ENCODE measurements around the gene LPCAT4.

Gene LPCAT4

DNA sequence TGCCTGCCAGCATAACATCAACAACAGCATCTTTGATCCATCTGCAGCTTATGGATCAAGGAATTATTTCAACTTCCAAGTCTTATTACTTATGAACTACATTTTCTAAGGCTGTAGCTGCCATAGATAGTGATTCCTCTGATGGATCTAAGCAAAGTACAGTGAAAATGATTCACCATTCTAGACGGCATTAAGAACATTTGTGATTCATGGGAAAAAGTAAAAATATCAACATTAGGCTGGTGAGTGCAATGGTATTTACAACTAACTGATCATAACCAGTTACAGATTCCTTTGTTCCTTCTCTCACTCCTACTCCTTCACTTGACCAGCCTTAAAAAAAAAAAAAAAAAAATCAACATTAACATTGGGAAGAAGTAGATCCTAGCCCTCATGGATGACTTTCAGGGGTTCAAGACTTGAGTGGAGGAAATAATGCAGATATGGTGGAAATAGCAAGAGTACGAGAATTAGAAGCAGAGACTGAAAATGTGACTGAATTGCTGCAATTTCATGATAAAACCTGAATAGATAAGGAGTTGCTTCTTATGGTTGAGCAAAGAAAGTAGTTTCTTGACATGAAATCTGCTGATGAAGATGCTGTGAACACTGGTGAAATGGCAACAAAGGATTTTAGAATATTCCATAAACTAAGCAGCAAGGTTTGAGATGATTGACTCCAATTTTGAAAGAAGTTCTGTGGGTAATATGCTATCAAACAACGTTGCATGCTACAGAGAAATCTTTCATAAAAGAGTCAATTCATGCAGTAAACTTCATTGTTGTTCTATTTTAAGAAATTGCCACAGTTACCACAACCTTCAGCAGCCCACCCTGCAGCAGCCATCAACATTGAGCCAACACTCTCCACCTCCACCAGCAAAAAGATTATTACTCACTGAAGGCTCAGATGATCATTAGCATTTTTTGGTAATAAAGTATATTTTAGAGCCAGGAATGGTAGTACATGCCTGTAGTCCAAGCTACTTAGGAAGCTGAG, 52.2 kb downstream of the LPCAT4 start:
- ChIA-PET POLR2A (ENCODE audit: low non-redundant PET) (no interaction called here), CTCF (interaction anchor here (0.7 to 1.0 kb wide), 3 partner anchors 14 to 58 kb away, joined by 4 to 6 read pairs (median 4); no protein-coding TSS in a partner anchor)
- no peak for DNase-seq (ENCODE audit: low spot score)
- TF ChIP-seq, protein P1, sequence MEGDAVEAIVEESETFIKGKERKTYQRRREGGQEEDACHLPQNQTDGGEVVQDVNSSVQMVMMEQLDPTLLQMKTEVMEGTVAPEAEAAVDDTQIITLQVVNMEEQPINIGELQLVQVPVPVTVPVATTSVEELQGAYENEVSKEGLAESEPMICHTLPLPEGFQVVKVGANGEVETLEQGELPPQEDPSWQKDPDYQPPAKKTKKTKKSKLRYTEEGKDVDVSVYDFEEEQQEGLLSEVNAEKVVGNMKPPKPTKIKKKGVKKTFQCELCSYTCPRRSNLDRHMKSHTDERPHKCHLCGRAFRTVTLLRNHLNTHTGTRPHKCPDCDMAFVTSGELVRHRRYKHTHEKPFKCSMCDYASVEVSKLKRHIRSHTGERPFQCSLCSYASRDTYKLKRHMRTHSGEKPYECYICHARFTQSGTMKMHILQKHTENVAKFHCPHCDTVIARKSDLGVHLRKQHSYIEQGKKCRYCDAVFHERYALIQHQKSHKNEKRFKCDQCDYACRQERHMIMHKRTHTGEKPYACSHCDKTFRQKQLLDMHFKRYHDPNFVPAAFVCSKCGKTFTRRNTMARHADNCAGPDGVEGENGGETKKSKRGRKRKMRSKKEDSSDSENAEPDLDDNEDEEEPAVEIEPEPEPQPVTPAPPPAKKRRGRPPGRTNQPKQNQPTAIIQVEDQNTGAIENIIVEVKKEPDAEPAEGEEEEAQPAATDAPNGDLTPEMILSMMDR (conservative IDR thresholded peaks at IDR 0.05; ENCODE audit: low read depth) = no peak
- no peak overlapping the region for H3K27ac ChIP-seq

- DNase-seq (ENCODE audit: low spot score) = no peak
- ChIA-PET CTCF (interaction anchor here (0.5 kb wide), 1 partner anchor 25 kb away, joined by 3 read pairs; no protein-coding TSS in a partner anchor), POLR2A (ENCODE audit: low non-redundant PET) (no interaction called here)
- TF ChIP-seq, protein P1 (conservative IDR thresholded peaks at IDR 0.05; ENCODE audit: low read depth) = no peak
- no peak overlapping the region for H3K27ac ChIP-seq
Measured at GRCh38 chr15:34311563-34311962, 55.4 kb downstream of the LPCAT4 start.
